Liver (tissue), 3 donors: ENCODE measurements around the gene LMCD1.

Experiments
- ATF3 ChIP-seq: IDR thresholded peaks from 2 replicates; pipeline ENCODE4 v1.6.1; 2016; ENCODE audit warnings: antibody characterized with exemption
- GABPA ChIP-seq, 2 donors: IDR thresholded peaks in 1 of 2; conservative IDR thresholded peaks in 1 of 2; 2 replicates each; pipeline ENCODE4 v1.6.1; 2016; ENCODE audit warnings: antibody characterized with exemption in 2 of 2, mild to moderate bottlenecking in 1 of 2, moderate library complexity in 1 of 2
- RAD21 ChIP-seq, 2 donors: IDR thresholded peaks; 2 replicates each; pipeline ENCODE4 v1.6.1; 2016; ENCODE audit warnings: antibody characterized with exemption in 2 of 2, mild to moderate bottlenecking in 2 of 2
- YY1 ChIP-seq: IDR thresholded peaks from 2 replicates; pipeline ENCODE4 v1.6.1; 2016; ENCODE audit warnings: antibody characterized with exemption, mild to moderate bottlenecking
- TF ChIP-seq, protein P1 (sequence below): fragments of 150-350 bp; IDR thresholded peaks from 2 replicates; pipeline ENCODE4 v1.5.1; 2017; ENCODE audit warnings: improper control_type of control experiment, low read depth, low read length; ENCODE audit not compliant: missing input control
- TF ChIP-seq, protein P2 (sequence below): IDR thresholded peaks from 2 replicates; pipeline ENCODE4 v1.6.1; 2016; ENCODE audit warnings: antibody characterized with exemption, mild to moderate bottlenecking
- TF ChIP-seq, protein P3 (sequence below): IDR thresholded peaks from 2 replicates; pipeline ENCODE4 v1.6.1; 2016; ENCODE audit warnings: antibody characterized with exemption
- donor health status: healthy.
- donor health status: healthy.

DNA sequence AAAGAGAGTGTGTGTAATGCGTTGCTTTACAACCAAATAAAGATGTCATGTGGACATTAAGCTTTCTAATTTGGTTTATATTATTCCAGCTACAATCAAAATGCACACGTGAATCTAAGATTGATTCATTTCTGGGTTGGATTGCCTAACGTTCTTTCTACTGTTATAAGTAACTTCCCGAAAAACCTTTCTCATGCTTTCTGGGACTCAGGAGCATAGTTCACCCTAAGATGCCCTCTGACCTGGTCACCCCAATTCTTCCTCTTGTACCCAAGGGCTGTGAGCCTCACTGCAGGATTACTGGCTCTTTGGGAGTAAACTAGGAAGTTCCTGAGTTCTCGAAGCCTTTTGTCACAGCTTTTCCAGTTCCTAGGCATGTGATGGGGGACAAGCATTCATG, 12.7 kb upstream of the LMCD1 start:
- TF ChIP-seq, protein P1, sequence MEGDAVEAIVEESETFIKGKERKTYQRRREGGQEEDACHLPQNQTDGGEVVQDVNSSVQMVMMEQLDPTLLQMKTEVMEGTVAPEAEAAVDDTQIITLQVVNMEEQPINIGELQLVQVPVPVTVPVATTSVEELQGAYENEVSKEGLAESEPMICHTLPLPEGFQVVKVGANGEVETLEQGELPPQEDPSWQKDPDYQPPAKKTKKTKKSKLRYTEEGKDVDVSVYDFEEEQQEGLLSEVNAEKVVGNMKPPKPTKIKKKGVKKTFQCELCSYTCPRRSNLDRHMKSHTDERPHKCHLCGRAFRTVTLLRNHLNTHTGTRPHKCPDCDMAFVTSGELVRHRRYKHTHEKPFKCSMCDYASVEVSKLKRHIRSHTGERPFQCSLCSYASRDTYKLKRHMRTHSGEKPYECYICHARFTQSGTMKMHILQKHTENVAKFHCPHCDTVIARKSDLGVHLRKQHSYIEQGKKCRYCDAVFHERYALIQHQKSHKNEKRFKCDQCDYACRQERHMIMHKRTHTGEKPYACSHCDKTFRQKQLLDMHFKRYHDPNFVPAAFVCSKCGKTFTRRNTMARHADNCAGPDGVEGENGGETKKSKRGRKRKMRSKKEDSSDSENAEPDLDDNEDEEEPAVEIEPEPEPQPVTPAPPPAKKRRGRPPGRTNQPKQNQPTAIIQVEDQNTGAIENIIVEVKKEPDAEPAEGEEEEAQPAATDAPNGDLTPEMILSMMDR, result no peak
- TF ChIP-seq RAD21 (IDR thresholded peaks at IDR 0.05), result no peak
- TF ChIP-seq, protein P2, sequence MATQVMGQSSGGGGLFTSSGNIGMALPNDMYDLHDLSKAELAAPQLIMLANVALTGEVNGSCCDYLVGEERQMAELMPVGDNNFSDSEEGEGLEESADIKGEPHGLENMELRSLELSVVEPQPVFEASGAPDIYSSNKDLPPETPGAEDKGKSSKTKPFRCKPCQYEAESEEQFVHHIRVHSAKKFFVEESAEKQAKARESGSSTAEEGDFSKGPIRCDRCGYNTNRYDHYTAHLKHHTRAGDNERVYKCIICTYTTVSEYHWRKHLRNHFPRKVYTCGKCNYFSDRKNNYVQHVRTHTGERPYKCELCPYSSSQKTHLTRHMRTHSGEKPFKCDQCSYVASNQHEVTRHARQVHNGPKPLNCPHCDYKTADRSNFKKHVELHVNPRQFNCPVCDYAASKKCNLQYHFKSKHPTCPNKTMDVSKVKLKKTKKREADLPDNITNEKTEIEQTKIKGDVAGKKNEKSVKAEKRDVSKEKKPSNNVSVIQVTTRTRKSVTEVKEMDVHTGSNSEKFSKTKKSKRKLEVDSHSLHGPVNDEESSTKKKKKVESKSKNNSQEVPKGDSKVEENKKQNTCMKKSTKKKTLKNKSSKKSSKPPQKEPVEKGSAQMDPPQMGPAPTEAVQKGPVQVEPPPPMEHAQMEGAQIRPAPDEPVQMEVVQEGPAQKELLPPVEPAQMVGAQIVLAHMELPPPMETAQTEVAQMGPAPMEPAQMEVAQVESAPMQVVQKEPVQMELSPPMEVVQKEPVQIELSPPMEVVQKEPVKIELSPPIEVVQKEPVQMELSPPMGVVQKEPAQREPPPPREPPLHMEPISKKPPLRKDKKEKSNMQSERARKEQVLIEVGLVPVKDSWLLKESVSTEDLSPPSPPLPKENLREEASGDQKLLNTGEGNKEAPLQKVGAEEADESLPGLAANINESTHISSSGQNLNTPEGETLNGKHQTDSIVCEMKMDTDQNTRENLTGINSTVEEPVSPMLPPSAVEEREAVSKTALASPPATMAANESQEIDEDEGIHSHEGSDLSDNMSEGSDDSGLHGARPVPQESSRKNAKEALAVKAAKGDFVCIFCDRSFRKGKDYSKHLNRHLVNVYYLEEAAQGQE, result no peak
- TF ChIP-seq, protein P3, sequence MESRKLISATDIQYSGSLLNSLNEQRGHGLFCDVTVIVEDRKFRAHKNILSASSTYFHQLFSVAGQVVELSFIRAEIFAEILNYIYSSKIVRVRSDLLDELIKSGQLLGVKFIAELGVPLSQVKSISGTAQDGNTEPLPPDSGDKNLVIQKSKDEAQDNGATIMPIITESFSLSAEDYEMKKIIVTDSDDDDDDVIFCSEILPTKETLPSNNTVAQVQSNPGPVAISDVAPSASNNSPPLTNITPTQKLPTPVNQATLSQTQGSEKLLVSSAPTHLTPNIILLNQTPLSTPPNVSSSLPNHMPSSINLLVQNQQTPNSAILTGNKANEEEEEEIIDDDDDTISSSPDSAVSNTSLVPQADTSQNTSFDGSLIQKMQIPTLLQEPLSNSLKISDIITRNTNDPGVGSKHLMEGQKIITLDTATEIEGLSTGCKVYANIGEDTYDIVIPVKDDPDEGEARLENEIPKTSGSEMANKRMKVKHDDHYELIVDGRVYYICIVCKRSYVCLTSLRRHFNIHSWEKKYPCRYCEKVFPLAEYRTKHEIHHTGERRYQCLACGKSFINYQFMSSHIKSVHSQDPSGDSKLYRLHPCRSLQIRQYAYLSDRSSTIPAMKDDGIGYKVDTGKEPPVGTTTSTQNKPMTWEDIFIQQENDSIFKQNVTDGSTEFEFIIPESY, result no peak
- no peak for TF ChIP-seq ATF3
- no peak for TF ChIP-seq YY1
- TF ChIP-seq GABPA (IDR thresholded peaks at IDR 0.05 in 1 of 2, conservative IDR thresholded peaks at IDR 0.05 in 1 of 2), result no peak
